GM10248 (cell line): ENCODE measurements around the gene ELP4.
A peak's percentile ranks its signal among the peaks of the same experiment; 100 is the strongest.

Source experiments
- CTCF ChIA-PET: fragments of 300-600 bp; sonication (Branson Sonifier 250); formaldehyde crosslinking; extraction: SDS; loops from one replicate; lab custom pipeline; 2021; ENCODE audit warnings: antibody characterized with exemption; lab: Yijun Ruan, JAX
- POLR2A ChIA-PET: fragments of 350-650 bp; sonication (Branson Sonifier 250); formaldehyde crosslinking; extraction: SDS; loops from one replicate; lab custom pipeline; 2020; ENCODE audit warnings: antibody characterized with exemption; lab: Yijun Ruan, JAX
- DNase-seq: peaks from one replicate; pipeline ENCODE4 v3.0.0; 2012; ENCODE audit errors: extremely low spot score
- TF ChIP-seq, protein P1 (sequence below): IDR thresholded peaks from 2 replicates; pipeline ENCODE4 v1.5.1; 2012; ENCODE audit warnings: mild to moderate bottlenecking, low read depth; ENCODE audit errors: extremely low read depth, missing control alignments, control extremely low read depth

The ELP4 gene

DNA sequence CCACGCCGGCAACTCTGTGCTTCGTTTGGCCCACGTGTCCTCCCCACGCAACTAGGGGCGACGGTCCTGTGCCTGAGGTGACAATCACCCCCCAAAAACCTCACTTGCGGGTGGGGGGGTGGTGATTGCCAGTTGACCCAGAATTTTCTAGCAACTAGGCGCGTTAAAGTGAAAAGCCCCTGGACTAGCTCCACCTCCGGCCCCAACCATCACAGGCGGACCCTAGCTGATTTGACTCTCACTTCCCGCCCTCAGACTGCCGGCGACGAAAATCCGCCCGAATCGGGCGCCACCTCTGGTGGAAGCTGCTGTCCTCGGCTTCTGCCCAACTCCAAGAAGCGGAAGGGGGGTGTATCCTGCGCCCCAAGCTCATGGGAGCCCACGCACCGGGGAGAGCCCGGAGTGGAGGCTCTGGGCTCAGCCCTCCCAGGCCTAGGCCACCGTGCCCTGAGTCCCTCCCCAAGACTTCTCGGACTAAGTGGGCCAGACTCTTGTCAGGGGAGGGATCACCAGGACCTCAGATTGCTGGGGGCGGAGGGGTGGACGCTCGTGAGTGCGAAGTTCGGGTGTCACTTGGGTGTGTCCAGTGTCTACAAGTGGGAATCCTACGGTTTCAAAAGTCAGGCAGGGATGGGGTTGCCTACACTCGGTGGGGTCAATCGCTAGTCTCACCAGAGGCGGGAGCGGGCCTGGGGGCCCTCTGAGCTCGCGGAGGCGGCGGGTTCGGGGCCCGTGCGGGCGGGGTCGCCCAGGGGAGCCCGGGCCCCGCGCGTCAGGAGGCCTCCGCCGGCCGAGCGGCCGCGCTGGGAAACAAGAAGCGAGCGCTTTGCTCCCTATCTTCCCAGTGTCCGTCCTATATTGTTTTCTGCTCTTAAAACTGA lies 289.2 kb downstream of the ELP4 start:
- CTCF ChIA-PET = interaction anchor here (0.9 to 1.9 kb wide), 5 partner anchors 10 to 401 kb away, joined by 3 to 5 read pairs (median 4); no protein-coding TSS in a partner anchor

DNA sequence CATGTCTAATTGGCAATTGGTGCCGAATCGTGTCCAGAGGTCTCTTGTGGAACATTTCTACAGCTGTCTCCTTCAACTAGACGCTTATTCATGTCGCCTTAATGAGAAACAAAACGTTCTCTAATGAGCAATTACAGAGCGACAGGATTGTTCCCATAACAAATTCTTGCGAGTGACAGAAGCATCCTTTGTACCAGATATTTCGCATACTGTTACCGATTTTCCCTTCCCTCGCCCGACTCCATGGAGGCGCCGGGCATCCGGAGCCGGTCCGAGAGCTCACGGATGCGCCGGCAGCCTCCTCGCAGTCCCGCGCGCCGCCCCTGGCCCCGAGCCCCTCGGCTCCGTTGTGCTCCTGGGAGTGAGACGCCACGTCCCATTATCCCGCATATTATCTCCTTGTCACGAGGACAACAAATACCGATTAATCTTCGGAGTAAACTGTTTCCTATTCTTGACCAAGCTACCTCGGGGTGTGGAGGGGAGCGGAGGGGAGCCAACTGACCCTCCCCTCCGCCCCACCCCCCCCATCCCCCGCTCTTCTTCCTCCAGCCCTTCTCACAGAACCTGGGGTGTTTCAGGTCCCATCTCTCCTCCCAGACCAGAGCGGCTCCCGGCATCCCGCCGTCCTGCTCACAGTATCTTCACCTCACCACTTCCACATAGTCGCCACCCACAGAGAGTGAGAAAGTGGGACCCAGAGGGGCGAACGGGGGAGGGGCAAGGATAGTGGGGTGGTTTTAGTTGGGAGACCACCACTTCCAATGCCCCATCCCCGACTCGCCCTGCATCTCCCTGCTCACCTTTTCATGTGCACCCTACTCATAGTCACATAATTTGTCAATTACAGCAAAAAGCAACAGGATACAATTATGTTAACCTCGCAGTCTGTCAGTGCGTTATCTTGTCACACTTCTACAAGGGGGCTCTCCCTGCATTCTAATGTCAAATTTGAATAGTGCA lies 290.1 kb downstream of the ELP4 start:
- TF ChIP-seq, protein P1, sequence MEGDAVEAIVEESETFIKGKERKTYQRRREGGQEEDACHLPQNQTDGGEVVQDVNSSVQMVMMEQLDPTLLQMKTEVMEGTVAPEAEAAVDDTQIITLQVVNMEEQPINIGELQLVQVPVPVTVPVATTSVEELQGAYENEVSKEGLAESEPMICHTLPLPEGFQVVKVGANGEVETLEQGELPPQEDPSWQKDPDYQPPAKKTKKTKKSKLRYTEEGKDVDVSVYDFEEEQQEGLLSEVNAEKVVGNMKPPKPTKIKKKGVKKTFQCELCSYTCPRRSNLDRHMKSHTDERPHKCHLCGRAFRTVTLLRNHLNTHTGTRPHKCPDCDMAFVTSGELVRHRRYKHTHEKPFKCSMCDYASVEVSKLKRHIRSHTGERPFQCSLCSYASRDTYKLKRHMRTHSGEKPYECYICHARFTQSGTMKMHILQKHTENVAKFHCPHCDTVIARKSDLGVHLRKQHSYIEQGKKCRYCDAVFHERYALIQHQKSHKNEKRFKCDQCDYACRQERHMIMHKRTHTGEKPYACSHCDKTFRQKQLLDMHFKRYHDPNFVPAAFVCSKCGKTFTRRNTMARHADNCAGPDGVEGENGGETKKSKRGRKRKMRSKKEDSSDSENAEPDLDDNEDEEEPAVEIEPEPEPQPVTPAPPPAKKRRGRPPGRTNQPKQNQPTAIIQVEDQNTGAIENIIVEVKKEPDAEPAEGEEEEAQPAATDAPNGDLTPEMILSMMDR = no peak
- DNase-seq = peak; percentile 8
- POLR2A ChIA-PET = no interaction called here
- CTCF ChIA-PET = interaction anchor here (0.9 to 1.9 kb wide), 4 partner anchors 10 to 402 kb away, joined by 3 to 5 read pairs (median 4); no protein-coding TSS in a partner anchor

More for the DNA sequence above, 289.2 kb downstream of the ELP4 start:
- TF ChIP-seq, protein P1 = peak; percentile 47
- peak; percentile 64 for DNase-seq
- POLR2A ChIA-PET = no interaction called here

DNA sequence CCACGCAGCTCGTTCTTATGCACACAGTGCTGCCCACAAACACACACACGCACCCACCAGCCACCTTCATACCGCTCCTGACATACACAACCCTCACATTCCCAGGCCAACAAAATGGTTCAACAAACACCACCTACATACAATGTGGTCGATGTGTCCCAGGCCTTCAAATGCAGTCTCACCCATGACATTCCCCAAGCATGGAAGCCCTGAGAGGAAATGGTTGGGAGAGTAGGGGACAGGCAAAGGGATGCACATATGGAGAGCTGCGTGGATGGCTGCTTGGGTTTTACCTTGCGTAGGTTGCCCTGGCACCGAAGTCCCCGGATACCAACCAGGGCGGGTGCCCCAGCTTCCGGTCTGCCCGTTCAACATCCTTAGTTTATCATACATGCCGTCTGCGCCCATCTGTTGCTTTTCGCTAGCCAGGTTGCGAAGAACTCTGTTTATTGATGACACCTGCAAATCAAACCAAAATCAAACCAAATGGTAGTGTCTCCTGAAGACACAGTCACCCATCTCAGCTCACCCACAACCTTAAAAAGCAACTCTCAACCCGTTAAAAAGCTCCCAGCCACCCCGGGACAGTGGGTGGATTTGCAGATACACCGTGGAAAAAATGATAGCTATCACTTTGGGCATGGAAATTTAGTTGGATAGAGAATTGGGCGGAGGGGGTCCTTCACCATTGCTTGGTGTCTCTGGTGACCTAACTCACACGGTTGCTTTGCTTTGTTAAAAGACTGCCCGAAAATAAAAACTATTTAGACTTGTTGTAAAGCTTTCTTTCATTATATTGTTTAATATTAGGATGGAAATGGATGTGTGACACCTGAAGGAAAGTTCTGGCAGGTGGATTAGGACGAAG lies 291.1 kb downstream of the ELP4 start:
- TF ChIP-seq, protein P1 = no peak
- CTCF ChIA-PET = no interaction called here
- POLR2A ChIA-PET = interaction anchor here (0.7 kb wide), 1 partner anchor 637 kb away, joined by 3 read pairs; no protein-coding TSS in a partner anchor
- peak; percentile 11 for DNase-seq

DNA sequence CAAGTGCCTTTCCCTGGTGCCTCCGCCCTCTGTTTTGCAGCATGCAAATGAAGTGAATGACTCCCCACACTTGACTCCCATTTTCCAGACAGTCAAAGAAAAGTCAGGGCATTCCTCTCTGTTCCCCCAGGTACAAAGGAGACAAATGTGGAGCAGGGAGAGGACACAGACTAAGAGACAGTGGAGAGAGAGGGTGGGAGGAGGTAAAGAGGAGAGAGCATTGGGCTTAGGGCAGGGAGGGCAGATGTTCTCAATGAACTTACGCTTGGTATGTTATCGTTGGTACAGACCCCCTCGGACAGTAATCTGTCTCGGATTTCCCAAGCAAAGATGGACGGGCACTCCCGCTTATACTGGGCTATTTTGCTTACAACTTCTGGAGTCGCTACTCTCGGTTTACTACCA lies 291.7 kb downstream of the ELP4 start:
- POLR2A ChIA-PET = interaction anchor here (0.7 kb wide), 1 partner anchor 636 kb away, joined by 3 read pairs; no protein-coding TSS in a partner anchor
- TF ChIP-seq, protein P1 = no peak

DNA sequence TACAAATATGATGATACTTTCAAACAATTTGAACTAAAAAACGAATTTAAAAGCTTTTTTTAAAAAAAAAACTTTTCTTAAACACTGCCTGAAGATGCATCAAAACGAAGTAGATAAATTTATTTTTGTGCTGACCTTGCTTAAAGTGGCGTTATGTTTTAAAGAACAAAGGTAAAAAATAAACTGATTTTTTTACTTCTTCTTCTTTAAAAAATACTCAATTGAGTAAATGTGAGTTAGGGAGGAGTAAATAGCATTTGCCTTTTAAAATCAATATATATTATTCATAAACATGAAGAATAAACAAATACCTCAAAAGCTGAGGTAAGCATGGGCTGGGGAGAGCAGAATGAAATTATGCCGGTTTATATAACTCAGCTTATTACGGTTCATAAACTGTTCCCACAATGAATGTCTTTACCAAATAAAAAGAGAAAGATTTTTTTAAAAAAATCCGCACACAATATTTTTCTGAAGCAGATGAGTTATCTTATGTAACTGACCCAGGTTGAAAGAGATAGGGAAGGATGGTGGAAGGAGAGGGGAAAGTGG lies 292.5 kb downstream of the ELP4 start:
- ChIA-PET CTCF (no interaction called here), POLR2A (no interaction called here)
- DNase-seq = no peak
- TF ChIP-seq, protein P1 = no peak

More for the DNA sequence above, 291.7 kb downstream of the ELP4 start:
- CTCF ChIA-PET = no interaction called here
- peak; percentile 8 for DNase-seq
